ENCODE data around the gene STH. TPM values are rescaled to one million over a fixed set of nuclear protein-coding genes. Genes with fewer than 3 reads are reported as not detected.
"Not testable (repeated sequence)": the region's sequence is repeated elsewhere in the genome, so short reads cannot be mapped to it uniquely, and the experiment has no call there.

Gene STH, protein sequence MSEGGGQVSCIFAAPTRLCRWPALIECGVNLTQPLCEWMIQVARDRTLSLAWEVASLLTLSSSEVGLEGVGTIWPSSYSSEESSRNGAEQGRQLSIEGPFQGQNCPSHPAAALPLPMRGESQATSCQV
- total RNA-seq (not detected), polyA plus RNA-seq (not detected)
- long read RNA-seq, donor 1: 0 reads
- long read RNA-seq, donor 2: 0 reads
- long read RNA-seq, donor 3: 0 reads
- long read RNA-seq, donor 4: 0 reads

DNA sequence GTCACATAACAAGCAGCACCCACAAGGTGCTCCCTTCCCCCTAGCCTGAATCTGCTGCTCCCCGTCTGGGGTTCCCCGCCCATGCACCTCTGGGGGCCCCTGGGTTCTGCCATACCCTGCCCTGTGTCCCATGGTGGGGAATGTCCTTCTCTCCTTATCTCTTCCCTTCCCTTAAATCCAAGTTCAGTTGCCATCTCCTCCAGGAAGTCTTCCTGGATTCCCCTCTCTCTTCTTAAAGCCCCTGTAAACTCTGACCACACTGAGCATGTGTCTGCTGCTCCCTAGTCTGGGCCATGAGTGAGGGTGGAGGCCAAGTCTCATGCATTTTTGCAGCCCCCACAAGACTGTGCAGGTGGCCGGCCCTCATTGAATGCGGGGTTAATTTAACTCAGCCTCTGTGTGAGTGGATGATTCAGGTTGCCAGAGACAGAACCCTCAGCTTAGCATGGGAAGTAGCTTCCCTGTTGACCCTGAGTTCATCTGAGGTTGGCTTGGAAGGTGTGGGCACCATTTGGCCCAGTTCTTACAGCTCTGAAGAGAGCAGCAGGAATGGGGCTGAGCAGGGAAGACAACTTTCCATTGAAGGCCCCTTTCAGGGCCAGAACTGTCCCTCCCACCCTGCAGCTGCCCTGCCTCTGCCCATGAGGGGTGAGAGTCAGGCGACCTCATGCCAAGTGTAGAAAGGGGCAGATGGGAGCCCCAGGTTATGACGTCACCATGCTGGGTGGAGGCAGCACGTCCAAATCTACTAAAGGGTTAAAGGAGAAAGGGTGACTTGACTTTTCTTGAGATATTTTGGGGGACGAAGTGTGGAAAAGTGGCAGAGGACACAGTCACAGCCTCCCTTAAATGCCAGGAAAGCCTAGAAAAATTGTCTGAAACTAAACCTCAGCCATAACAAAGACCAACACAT lies at the start of gene STH:
STH (plus strand) TSS at position 264 of the 913 bp plus-strand sequence; CDS start at position 294, 30 bp downstream.
- no peak for DNase-seq
- Histone ChIP-seq H3K4me3 (ENCODE audit: low read length) (no peak within 1 kb of the TSS), H3K4me1 (ENCODE audit: control insufficient read depth, insufficient read depth, low read length) (no peaks in the 10 kb centered on the region), H3K27me3 (ENCODE audit: control insufficient read depth, insufficient read depth) (no peaks in the 10 kb centered on the region), H3K9me3 (ENCODE audit: control insufficient read depth, low read length) (no peaks in the 10 kb centered on the region), H3K27ac (ENCODE audit: low read length) (no peak within 1 kb of the TSS)
- intact Hi-C loops (cut with DNase I): no loop called here
- ATAC-seq: no peak
- 77% methylated on average over 8 of the region's 8 CpGs for WGBS

DNA sequence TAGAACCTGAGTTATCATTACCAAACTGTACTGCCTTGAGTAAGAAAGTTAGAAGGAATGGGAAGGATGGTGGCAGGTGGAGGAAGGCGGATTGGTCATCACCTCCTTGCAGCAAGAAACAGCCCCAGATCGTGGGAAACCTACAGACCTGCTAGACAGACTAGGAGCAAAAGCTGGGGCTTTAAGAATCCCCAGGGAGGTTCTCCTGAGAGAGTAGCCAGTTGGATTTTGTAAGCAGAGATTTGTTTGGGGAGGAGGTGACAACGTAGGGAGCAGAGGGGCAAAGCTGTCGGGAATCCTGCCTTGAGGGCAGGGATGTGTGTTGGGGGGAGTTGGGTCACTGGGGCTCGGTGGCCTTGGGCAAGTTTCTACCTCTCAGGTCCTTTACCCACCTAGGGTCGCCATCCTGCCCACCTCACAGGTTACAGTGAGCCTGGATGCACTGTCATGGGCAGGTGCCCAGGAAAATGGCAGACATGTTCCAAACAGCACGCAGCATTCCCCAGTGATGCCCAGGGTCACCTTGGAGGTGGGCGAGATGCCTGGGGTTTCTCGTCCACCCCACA lies 49.2 kb upstream of the STH start:
- Histone ChIP-seq H3K9me3 (ENCODE audit: control insufficient read depth, low read length) (no peaks in the 10 kb centered on the region), H3K27ac (ENCODE audit: low read length) (no peak overlapping the region), H3K4me1 (ENCODE audit: control insufficient read depth, insufficient read depth, low read length) (peaks cover 2% of the 10 kb centered on the region), H3K27me3 (ENCODE audit: control insufficient read depth, insufficient read depth) (no peaks in the 10 kb centered on the region), H3K4me3 (ENCODE audit: low read length) (no peak overlapping the region)
- intact Hi-C loops (cut with DNase I): loop anchor here in 1 of 4 donors (10.0 kb wide), 1 partner anchor 55 kb away; the partner anchor contains the start of gene MAPT
- ATAC-seq: no peak
- DNase-seq: no peak
- 75% methylated on average over 9 of the region's 9 CpGs for WGBS

DNA sequence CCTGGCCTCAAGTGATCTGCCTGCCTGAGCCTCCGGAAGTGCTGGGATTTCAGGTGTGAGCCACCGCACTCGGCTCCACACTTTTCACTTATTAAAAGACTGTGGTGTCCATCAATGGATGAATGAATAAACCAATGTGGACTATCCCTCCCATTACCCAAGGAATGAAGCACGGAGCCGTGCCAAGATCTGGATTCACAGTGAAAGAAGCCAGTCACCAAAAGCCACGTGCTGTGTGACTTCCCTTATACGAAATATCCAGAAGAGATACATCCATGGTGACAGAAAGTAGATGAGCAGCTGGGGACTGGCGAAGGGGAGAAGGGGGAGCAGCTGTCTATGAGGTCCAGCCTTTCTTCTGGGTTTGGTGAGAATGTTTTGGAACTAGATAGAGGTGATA lies 48.2 kb upstream of the STH start:
- Histone ChIP-seq H3K9me3 (ENCODE audit: control insufficient read depth, low read length) (no peaks in the 10 kb centered on the region), H3K4me3 (ENCODE audit: low read length) (no peak overlapping the region), H3K27me3 (ENCODE audit: control insufficient read depth, insufficient read depth) (no peaks in the 10 kb centered on the region), H3K27ac (ENCODE audit: low read length) (no peak overlapping the region), H3K4me1 (ENCODE audit: control insufficient read depth, insufficient read depth, low read length) (peaks cover 2% of the 10 kb centered on the region)
- intact Hi-C loops (cut with DNase I): no loop called here
- WGBS: 72% methylated on average over 8 of the region's 8 CpGs
- DNase-seq (no peak), ATAC-seq (no peak)

DNA sequence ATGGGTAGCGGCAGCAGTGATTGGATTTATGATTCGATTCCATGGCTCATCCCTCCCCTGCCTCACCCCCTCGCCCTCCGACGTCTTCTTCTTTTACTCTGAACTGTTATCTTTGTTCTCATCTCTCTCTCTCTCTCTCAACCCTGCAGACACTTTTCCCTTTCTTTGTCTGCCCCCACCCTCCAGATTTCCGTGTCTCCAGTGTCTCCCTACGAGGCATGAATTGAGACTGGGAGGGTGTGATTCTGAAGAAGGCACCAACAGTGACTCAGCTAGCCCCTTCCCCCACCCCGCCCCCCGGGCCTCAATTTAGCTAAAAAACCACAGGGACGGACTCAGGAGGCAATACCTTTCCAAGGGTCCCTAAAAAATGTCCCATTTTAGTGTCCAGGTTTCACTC lies 47.6 kb upstream of the STH start:
- ATAC-seq: no peak
- intact Hi-C loops (cut with DNase I): no loop called here
- WGBS: 59% methylated on average over 10 of the region's 10 CpGs

DNA sequence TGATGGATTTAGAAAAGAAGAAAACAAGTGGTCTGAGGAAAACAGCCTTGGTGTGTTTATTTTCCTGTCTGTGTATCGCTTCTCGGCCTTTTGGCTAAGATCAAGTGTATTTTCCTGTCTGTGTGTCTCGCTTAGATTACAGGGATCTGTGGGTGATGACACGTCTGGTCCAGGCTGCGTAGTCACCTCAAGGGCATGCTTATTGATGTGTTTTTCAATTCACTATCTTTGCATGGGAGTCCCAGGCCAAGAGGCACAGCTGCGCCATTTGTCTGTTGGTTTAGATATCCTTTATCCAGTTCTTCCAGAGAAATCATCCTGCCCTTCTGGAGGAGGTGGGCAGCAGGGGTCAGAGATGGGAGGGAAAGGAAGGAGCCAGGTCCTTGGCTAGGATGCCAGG lies 47.1 kb upstream of the STH start:
- DNase-seq (no peak), ATAC-seq (no peak)
- intact Hi-C loops (cut with DNase I): no loop called here
- H3K4me3 ChIP-seq (ENCODE audit: low read length): no peak overlapping the region
- 53% methylated on average over 6 of the region's 6 CpGs for WGBS
- H3K27me3 ChIP-seq (ENCODE audit: control insufficient read depth, insufficient read depth): no peaks in the 10 kb centered on the region
- no peaks in the 10 kb centered on the region for H3K9me3 ChIP-seq (ENCODE audit: control insufficient read depth, low read length)
- H3K4me1 ChIP-seq (ENCODE audit: control insufficient read depth, insufficient read depth, low read length): peaks cover 2% of the 10 kb centered on the region
- H3K27ac ChIP-seq (ENCODE audit: low read length): no peak overlapping the region

More for the DNA sequence above, 47.6 kb upstream of the STH start:
- H3K27ac ChIP-seq (ENCODE audit: low read length): no peak overlapping the region
- DNase-seq: no peak
- H3K9me3 ChIP-seq (ENCODE audit: control insufficient read depth, low read length): no peaks in the 10 kb centered on the region
- H3K4me3 ChIP-seq (ENCODE audit: low read length): no peak overlapping the region
- H3K27me3 ChIP-seq (ENCODE audit: control insufficient read depth, insufficient read depth): no peaks in the 10 kb centered on the region
- H3K4me1 ChIP-seq (ENCODE audit: control insufficient read depth, insufficient read depth, low read length): peaks cover 2% of the 10 kb centered on the region

DNA sequence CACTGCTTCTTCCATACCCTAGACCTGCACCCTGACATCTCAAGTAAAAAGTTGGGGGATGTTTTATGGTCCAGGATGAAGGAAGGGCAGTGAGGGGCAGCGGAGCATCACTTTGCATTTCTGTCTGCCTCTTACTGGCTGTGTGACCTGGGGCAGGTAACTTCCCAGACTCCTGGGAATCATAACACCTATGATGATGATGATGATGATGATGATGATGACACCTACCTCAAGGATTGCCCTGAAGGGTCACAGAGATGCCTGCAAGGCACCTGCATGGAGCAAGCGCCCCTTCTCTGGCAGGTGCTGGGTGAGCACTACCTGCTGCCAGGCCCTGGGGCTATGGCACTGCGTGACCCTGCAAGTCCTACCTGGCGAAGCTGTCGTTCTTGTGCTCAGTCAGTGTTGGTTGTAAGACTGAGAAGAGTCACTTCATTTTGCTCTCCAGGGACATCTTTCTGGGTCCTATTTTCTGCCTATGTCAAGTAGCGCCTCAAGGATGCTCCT lies 46.2 kb upstream of the STH start:
- no peaks in the 10 kb centered on the region for H3K9me3 ChIP-seq (ENCODE audit: control insufficient read depth, low read length)
- intact Hi-C loops (cut with DNase I): no loop called here
- ATAC-seq (no peak), DNase-seq (no peak)
- H3K4me1 ChIP-seq (ENCODE audit: control insufficient read depth, insufficient read depth, low read length): no peaks in the 10 kb centered on the region
- H3K27ac ChIP-seq (ENCODE audit: low read length): no peak overlapping the region
- H3K27me3 ChIP-seq (ENCODE audit: control insufficient read depth, insufficient read depth): no peaks in the 10 kb centered on the region
- WGBS: 98% methylated on average over 6 of the region's 6 CpGs
- no peak overlapping the region for H3K4me3 ChIP-seq (ENCODE audit: low read length)

DNA sequence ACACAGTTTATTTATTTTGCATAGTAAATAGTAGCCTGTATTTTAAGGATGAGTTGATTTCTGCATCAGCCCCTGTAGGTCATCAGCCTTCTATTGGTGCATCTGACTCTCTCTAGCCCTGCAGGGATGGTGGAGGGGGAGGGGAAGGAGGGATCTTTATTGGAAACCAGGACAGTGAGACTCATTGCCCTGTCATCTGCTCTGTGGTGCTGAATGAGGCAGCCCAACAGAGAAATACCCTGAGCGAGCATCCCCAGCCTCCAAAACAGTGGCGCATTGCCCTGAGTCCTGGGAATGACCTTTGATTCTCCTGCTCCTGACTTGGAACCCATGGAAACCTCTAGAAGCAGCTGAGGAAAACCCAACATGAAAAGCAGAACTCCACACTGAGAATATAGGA lies 45.5 kb upstream of the STH start:
- 88% methylated on average over 2 of the region's 2 CpGs for WGBS
- intact Hi-C loops (cut with DNase I): no loop called here
- no peak for ATAC-seq

DNA sequence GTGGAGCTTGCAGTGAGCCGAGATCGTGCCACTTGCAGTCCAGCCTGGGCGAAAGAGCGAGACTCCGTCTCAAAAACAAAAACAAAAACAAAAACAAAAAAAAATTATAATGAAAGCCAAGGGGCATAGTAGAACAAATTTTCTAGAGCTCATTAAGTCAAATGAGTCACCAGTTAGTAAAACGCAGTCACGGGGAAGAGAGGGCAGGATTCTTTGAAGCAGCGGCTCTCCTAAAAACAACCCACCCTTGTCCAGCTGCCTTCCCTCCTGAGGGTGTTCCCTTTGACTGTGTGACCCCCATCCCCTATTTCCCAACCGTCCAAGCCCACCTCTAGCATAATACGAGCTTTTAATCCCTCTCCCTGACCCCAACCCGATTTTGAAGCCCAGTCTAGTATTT lies 44.1 kb upstream of the STH start:
- H3K27me3 ChIP-seq (ENCODE audit: control insufficient read depth, insufficient read depth): no peaks in the 10 kb centered on the region
- no peak overlapping the region for H3K27ac ChIP-seq (ENCODE audit: low read length)
- H3K9me3 ChIP-seq (ENCODE audit: control insufficient read depth, low read length): no peaks in the 10 kb centered on the region
- no peak for ATAC-seq
- H3K4me3 ChIP-seq (ENCODE audit: low read length): no peak overlapping the region
- no peaks in the 10 kb centered on the region for H3K4me1 ChIP-seq (ENCODE audit: control insufficient read depth, insufficient read depth, low read length)
- intact Hi-C loops (cut with DNase I): no loop called here
- WGBS: 83% methylated on average over 11 of the region's 11 CpGs
- DNase-seq: no peak

More for the DNA sequence above, 45.5 kb upstream of the STH start:
- DNase-seq: no peak
- H3K4me1 ChIP-seq (ENCODE audit: control insufficient read depth, insufficient read depth, low read length): no peaks in the 10 kb centered on the region
- H3K27ac ChIP-seq (ENCODE audit: low read length): no peak overlapping the region
- no peaks in the 10 kb centered on the region for H3K27me3 ChIP-seq (ENCODE audit: control insufficient read depth, insufficient read depth)
- no peak overlapping the region for H3K4me3 ChIP-seq (ENCODE audit: low read length)
- H3K9me3 ChIP-seq (ENCODE audit: control insufficient read depth, low read length): no peaks in the 10 kb centered on the region

DNA sequence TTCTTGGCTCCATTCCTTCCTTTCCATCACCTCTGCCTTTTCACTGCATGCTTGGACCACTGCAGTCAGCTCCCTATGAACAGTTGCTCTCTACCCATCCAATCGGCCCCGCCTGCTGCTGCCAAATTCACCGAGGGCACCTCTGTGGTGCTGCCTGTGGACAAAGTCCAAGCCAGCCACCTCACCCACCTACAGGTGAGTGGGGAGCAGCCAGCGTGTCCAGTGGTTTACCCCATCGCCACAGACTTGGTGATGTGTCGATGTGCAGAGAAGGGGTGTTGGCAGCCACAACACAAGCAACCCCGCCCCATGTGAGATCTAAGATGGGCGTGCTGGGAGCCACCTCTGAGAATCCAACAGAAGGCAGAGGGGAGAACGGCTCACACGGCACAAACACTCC lies 43.7 kb upstream of the STH start:
- Histone ChIP-seq H3K4me1 (ENCODE audit: control insufficient read depth, insufficient read depth, low read length) (no peaks in the 10 kb centered on the region), H3K4me3 (ENCODE audit: low read length) (no peak overlapping the region), H3K27ac (ENCODE audit: low read length) (no peak overlapping the region), H3K9me3 (ENCODE audit: control insufficient read depth, low read length) (no peaks in the 10 kb centered on the region), H3K27me3 (ENCODE audit: control insufficient read depth, insufficient read depth) (no peaks in the 10 kb centered on the region)
- DNase-seq (no peak), ATAC-seq (no peak)
- 83% methylated on average over 10 of the region's 10 CpGs for WGBS
- intact Hi-C loops (cut with DNase I): no loop called here

DNA sequence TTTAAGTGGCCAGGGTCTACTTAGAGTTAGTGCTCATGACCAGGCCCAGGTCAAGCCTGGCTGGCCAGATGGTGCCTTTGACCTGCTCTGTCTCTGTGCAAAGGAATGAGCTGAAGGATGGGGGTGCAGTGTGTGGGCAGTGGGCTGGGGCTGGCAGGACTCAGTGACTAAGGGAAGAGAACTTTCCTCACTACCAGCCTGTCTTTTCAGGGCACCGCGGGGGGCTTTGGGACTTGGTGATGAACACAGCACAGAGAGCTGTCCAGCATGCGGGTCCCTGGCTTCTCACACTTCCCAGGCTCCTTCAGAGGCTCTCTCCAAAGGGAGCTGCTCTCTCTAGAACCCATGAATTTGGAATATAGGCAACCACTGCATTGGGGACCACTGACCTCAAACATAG lies 43.0 kb upstream of the STH start:
- intact Hi-C loops (cut with DNase I): no loop called here
- ATAC-seq: no peak
- Histone ChIP-seq H3K27ac (ENCODE audit: low read length) (no peak overlapping the region), H3K9me3 (ENCODE audit: control insufficient read depth, low read length) (no peaks in the 10 kb centered on the region), H3K4me3 (ENCODE audit: low read length) (no peak overlapping the region), H3K27me3 (ENCODE audit: control insufficient read depth, insufficient read depth) (no peaks in the 10 kb centered on the region), H3K4me1 (ENCODE audit: control insufficient read depth, insufficient read depth, low read length) (no peaks in the 10 kb centered on the region)
- WGBS: 86% methylated on average over 3 of the region's 3 CpGs
- no peak for DNase-seq

DNA sequence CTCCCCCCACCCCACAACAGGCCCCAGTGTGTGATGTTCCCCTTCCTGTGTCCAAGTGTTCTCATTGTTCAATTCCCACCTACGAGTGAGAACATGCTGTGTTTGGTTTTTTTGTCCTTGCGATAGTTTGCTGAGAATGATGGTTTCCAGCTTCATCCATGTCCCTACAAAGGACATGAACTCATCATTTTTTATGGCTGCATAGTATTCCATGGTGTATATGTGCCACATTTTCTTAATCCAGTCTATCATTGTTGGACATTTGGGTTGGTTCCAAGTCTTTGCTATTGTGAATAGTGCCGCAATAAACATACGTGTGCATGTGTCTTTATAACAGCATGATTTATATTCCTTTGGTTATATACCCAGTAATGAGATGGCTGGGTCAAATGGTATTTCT lies 42.3 kb upstream of the STH start:
- H3K4me3 ChIP-seq (ENCODE audit: low read length); H3K9me3 ChIP-seq (ENCODE audit: control insufficient read depth, low read length); ATAC-seq; intact Hi-C loops (cut with DNase I); DNase-seq; H3K27me3 ChIP-seq (ENCODE audit: control insufficient read depth, insufficient read depth); H3K4me1 ChIP-seq (ENCODE audit: control insufficient read depth, insufficient read depth, low read length); H3K27ac ChIP-seq (ENCODE audit: low read length): not testable (repeated sequence)
- WGBS: 94% methylated on average over 4 of the region's 4 CpGs

Measured in right cardiac atrium (tissue), 5 donors.